Spinal cord (tissue), 10 donors: ENCODE measurements around the gene RING1. TPM values are rescaled to one million over a fixed set of nuclear protein-coding genes. Genes with fewer than 3 reads are reported as not detected.

ENCODE experiments used
- DNase-seq, 6 donors: peaks; one replicate each; pipeline versions ENCODE4 v3.0.0 to v3.0.0-alpha.2; 2013 to 2015; ENCODE audit warnings: low spot score in 6 of 6, low read depth in 4 of 6
- H3K27ac ChIP-seq: one replicate; pipeline ENCODE4 v1.5.1; 2013; ENCODE audit warnings: low read depth, low read length, control low read depth
- H3K27me3 ChIP-seq: one replicate; pipeline ENCODE4 v1.6.1; 2013; ENCODE audit warnings: low read length; ENCODE audit not compliant: control insufficient read depth, insufficient read depth
- H3K36me3 ChIP-seq: one replicate; pipeline ENCODE4 v1.6.1; 2013; ENCODE audit warnings: low read length; ENCODE audit not compliant: control insufficient read depth, insufficient read depth
- H3K4me1 ChIP-seq: one replicate; pipeline ENCODE4 v1.6.1; 2013; ENCODE audit warnings: low read length; ENCODE audit not compliant: control insufficient read depth, insufficient read depth
- H3K4me3 ChIP-seq: one replicate; pipeline ENCODE4 v1.5.1; 2013; ENCODE audit warnings: low read depth, low read length, control low read depth
- H3K9me3 ChIP-seq: one replicate; pipeline ENCODE4 v1.6.1; 2013; ENCODE audit warnings: low read length; ENCODE audit not compliant: control insufficient read depth, insufficient read depth
- WGBS: methylation state at CpG from one replicate; pipeline ENCODE4 v1.1.5; 2013; ENCODE audit warnings: missing lambda C conversion rate; ENCODE audit not compliant: insufficient coverage; 5-methylcytosine and 5-hydroxymethylcytosine counted together
- polyA plus RNA-seq, 2 donors: library from polyadenylated mRNA; unstranded; fragments of 120-200 nt; gene quantifications; one replicate each; pipeline ENCODE4 v1.2.1, GENCODE V29; 2013; ENCODE audit not compliant: insufficient read length in 2 of 2
- small RNA-seq: library from RNA; depleted of rRNA; stranded (forward); fragments of <200 nt; gene quantifications from one replicate; pipeline ENCODE3, GENCODE V24; 2014; ENCODE audit warnings: low replicate concordance
- total RNA-seq, 2 donors: library from RNA; depleted of rRNA in 1 of 2; stranded (reverse); fragments of 120-200 nt in 1 of 2; fragments of >200 nt in 1 of 2; gene quantifications; one replicate each; pipeline versions ENCODE4 v1.2.3 to v1.2.4, GENCODE V29; 2013 to 2014
- donor health status: healthy.

RING1 gene
- total and polyA plus RNA-seq, 4 donors: 19.0 to 71.0 (median 53.6) TPM

DNA sequence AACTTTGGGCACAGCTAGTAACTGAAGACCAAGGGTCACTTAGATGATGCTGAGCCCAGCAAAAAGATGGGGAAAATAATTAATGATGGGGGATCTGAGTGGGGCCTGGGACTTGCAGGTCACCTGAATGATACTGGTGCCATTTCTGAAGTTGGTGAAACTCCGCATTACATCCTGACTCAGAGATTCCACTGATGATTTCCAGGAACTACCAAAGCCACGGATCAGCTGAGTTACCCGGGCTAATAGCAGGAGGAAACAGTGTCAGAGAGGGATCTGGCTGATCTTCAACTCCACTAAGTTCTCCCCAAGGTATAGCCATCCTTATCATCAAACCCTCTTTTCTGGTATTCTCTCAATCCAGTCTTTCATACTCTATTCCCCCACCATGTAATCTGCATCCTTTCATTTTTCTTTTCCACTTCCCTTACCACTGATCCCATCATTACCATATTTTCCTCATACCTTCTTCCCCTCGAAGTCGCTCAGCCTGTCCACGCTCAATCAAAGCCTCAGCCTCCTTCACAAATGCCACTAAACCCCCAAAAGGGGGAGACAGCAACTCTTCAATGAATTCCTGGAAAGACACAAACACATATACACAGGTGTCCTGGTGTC lies 43.2 kb downstream of the RING1 start:
- DNase-seq: no peak
- Histone ChIP-seq H3K4me3 (no peak overlapping the region), H3K27me3 (no peaks in the 10 kb centered on the region), H3K9me3 (no peaks in the 10 kb centered on the region), H3K36me3 (peaks cover 21% of the 10 kb centered on the region), H3K27ac (no peak overlapping the region), H3K4me1 (peaks cover 19% of the 10 kb centered on the region)
- WGBS: 95% methylated on average over 6 of the region's 6 CpGs

DNA sequence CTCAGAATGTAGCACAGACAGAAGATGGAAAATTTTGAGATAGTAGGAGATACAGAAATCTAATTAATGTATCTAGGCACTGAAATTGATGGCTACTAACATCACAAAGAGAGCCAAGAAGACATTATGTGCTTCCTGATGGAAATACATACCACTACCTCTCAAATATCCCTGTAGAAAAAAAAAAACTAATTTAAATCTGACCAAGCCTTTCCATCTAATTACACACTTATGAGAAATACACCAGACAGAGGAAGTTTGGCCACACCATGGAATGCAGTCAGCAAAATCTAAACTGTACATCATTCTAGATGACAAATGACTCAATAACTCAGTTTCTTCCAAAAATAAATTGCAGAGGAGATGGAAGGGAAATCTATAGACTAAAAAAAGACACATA lies 44.5 kb downstream of the RING1 start:
- Histone ChIP-seq H3K9me3 (no peaks in the 10 kb centered on the region), H3K27ac (no peak overlapping the region), H3K4me3 (no peak overlapping the region), H3K27me3 (no peaks in the 10 kb centered on the region), H3K4me1 (peaks cover 19% of the 10 kb centered on the region), H3K36me3 (peaks cover 30% of the 10 kb centered on the region)
- DNase-seq: no peak

DNA sequence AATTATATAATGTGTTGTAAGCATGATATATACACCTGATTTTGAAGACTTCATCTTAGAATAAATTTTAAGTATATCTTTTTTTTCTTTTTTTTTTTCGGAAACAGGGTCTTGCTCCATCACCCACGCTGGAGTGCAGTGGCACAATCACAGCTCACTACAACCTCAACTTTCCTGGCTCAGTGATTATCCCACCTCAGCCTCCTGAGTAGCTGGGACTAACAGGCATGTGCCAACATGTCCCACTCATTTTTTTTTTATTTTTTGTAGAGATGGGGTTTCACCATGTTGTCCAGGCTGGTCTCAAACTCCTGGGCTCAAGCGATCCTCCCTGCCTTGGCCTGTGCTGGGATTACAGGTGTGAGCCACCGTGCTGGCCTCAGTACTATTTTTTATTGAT lies 46.3 kb downstream of the RING1 start:
- H3K9me3 ChIP-seq: no peaks in the 10 kb centered on the region
- H3K27me3 ChIP-seq: no peaks in the 10 kb centered on the region
- no peak overlapping the region for H3K4me3 ChIP-seq
- DNase-seq: no peak
- no peak overlapping the region for H3K27ac ChIP-seq
- peaks cover 42% of the 10 kb centered on the region for H3K36me3 ChIP-seq
- WGBS: no CpG with 5 or more reads among the region's 4 CpGs
- H3K4me1 ChIP-seq: peaks cover 5% of the 10 kb centered on the region

DNA sequence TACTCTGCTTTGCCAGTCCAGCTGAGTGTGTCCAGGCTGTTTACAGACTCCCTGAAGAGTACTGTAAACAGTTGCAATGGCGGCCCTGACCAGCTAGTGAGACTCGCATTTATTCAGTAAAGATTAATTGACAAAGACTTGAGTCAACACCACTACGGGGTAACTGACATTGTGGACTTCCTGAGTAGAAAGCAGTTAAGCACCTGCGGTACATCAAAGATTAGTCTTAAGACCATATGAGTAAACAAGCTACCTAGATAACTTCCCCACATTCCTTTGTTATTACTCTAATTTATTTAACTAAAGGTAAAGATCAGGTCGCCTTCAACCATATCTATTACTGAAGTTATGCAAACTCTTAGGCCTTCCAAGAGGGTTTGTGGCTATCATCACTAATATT lies 50.7 kb downstream of the RING1 start:
- WGBS: 91% methylated on average over 3 of the region's 5 CpGs
- peaks cover 42% of the 10 kb centered on the region for H3K36me3 ChIP-seq
- no peaks in the 10 kb centered on the region for H3K27me3 ChIP-seq

More for the DNA sequence above, 50.7 kb downstream of the RING1 start:
- no peak overlapping the region for H3K27ac ChIP-seq
- DNase-seq: no peak
- no peaks in the 10 kb centered on the region for H3K9me3 ChIP-seq
- no peak overlapping the region for H3K4me3 ChIP-seq
- no peaks in the 10 kb centered on the region for H3K4me1 ChIP-seq

Small RNAs within 50 kb of the gene (small RNA-seq; reads per million reads assigned to genes)
- gene MIR219A1 (1.6 reads per million, percentile 87 among the genes with 10 or more reads in this experiment), gene RNY4P10 (0.37 reads per million, percentile 41 among the genes with 10 or more reads in this experiment)

Other genes with a start within 250 kb of the RING1 start
- gene BRD2, start 239.9 kb upstream of the RING1 start, total RNA-seq: 100 to 1,000 TPM in 1 of 2 donors, 10 to 100 TPM in 1; 68.9 to 153 TPM
- 100 to 1,000 TPM; 285 to 286 TPM for gene BRD2, start 239.9 kb upstream of the RING1 start, polyA plus RNA-seq
- gene HLA-DOA, start 198.9 kb upstream of the RING1 start, total RNA-seq: 1 to 10 TPM; 4.6 to 5.8 TPM
- gene HLA-DOA, start 198.9 kb upstream of the RING1 start, polyA plus RNA-seq: 1 to 10 TPM; 1.4 to 1.8 TPM
- 10 to 100 TPM; 19.8 to 23.1 TPM for gene HLA-DPA1, start 134.9 kb upstream of the RING1 start, total RNA-seq
- 10 to 100 TPM in 1 of 2 donors, 1 to 10 TPM in 1; 6.6 to 13.7 TPM for gene HLA-DPA1, start 134.9 kb upstream of the RING1 start, polyA plus RNA-seq
- 10 to 100 TPM; 15.4 to 21.3 TPM for gene HLA-DPB1, start 132.5 kb upstream of the RING1 start, total RNA-seq
- gene HLA-DPB1, start 132.5 kb upstream of the RING1 start, polyA plus RNA-seq: 10 to 100 TPM; 10.5 to 11.4 TPM
- gene COL11A2, start 16.0 kb upstream of the RING1 start, total RNA-seq: 1 to 10 TPM; 2.8 to 4.9 TPM
- 10 to 100 TPM; 10.4 to 12.6 TPM for gene COL11A2, start 16.0 kb upstream of the RING1 start, polyA plus RNA-seq
- gene RXRB, start 7.8 kb upstream of the RING1 start, total RNA-seq: 10 to 100 TPM; 19.2 to 32.3 TPM
- gene RXRB, start 7.8 kb upstream of the RING1 start, polyA plus RNA-seq: 10 to 100 TPM; 61.6 to 79.0 TPM
- gene SLC39A7, start 7.6 kb upstream of the RING1 start, total RNA-seq: 10 to 100 TPM; 55.0 to 87.3 TPM
- gene SLC39A7, start 7.6 kb upstream of the RING1 start, polyA plus RNA-seq: 100 to 1,000 TPM in 1 of 2 donors, 10 to 100 TPM in 1; 86.7 to 103 TPM
- 10 to 100 TPM in 1 of 2 donors, 1 to 10 TPM in 1; 7.8 to 24.8 TPM for gene HSD17B8, start 3.8 kb upstream of the RING1 start, total RNA-seq
- 10 to 100 TPM in 1 of 2 donors, 1 to 10 TPM in 1; 8.5 to 10.5 TPM for gene HSD17B8, start 3.8 kb upstream of the RING1 start, polyA plus RNA-seq
- 10 to 100 TPM; 35.4 to 49.3 TPM for gene VPS52, start 63.4 kb downstream of the RING1 start, total RNA-seq
- 10 to 100 TPM; 69.2 to 87.3 TPM for gene VPS52, start 63.4 kb downstream of the RING1 start, polyA plus RNA-seq
- 1,000 to 10,000 TPM; 1,293 to 3,565 TPM for gene RPS18, start 63.6 kb downstream of the RING1 start, total RNA-seq
- gene RPS18, start 63.6 kb downstream of the RING1 start, polyA plus RNA-seq: 1,000 to 10,000 TPM; 1,607 to 1,704 TPM
- gene B3GALT4, start 68.6 kb downstream of the RING1 start, total RNA-seq: 10 to 100 TPM in 1 of 2 donors, 1 to 10 TPM in 1; 5.8 to 12.9 TPM
- 1 to 10 TPM; 6.2 to 8.1 TPM for gene B3GALT4, start 68.6 kb downstream of the RING1 start, polyA plus RNA-seq
- 10 to 100 TPM; 31.7 to 53.8 TPM for gene WDR46, start 80.7 kb downstream of the RING1 start, total RNA-seq
- 10 to 100 TPM; 51.8 to 60.5 TPM for gene WDR46, start 80.7 kb downstream of the RING1 start, polyA plus RNA-seq
- 10 to 100 TPM; 30.4 to 54.4 TPM for gene PFDN6, start 81.1 kb downstream of the RING1 start, total RNA-seq
- gene PFDN6, start 81.1 kb downstream of the RING1 start, polyA plus RNA-seq: 10 to 100 TPM; 78.5 to 80.2 TPM
- gene RGL2, start 90.4 kb downstream of the RING1 start, total RNA-seq: 10 to 100 TPM; 23.6 to 63.8 TPM
- 100 to 1,000 TPM; 101 to 119 TPM for gene RGL2, start 90.4 kb downstream of the RING1 start, polyA plus RNA-seq
- gene TAPBP, start 105.6 kb downstream of the RING1 start, total RNA-seq: 10 to 100 TPM; 42.8 to 48.0 TPM
- 10 to 100 TPM; 41.3 to 49.2 TPM for gene TAPBP, start 105.6 kb downstream of the RING1 start, polyA plus RNA-seq
- gene ZBTB22, start 109.2 kb downstream of the RING1 start, total RNA-seq: 10 to 100 TPM; 16.4 to 26.8 TPM
- 10 to 100 TPM; 25.3 to 25.4 TPM for gene ZBTB22, start 109.2 kb downstream of the RING1 start, polyA plus RNA-seq
- gene DAXX, start 114.5 kb downstream of the RING1 start, total RNA-seq: 10 to 100 TPM; 18.0 to 35.5 TPM
- 10 to 100 TPM; 50.8 to 51.9 TPM for gene DAXX, start 114.5 kb downstream of the RING1 start, polyA plus RNA-seq
- gene KIFC1, start 183.3 kb downstream of the RING1 start, total RNA-seq: 10 to 100 TPM in 1 of 2 donors, 1 to 10 TPM in 1; 6.7 to 12.9 TPM
- 10 to 100 TPM; 18.0 to 25.9 TPM for gene KIFC1, start 183.3 kb downstream of the RING1 start, polyA plus RNA-seq
- 10 to 100 TPM; 17.2 to 55.4 TPM for gene PHF1, start 202.5 kb downstream of the RING1 start, total RNA-seq
- gene PHF1, start 202.5 kb downstream of the RING1 start, polyA plus RNA-seq: 100 to 1,000 TPM; 116 to 128 TPM
- 100 to 1,000 TPM in 1 of 2 donors, 10 to 100 TPM in 1; 64.9 to 202 TPM for gene CUTA, start 209.6 kb downstream of the RING1 start, total RNA-seq
- 100 to 1,000 TPM; 211 to 241 TPM for gene CUTA, start 209.6 kb downstream of the RING1 start, polyA plus RNA-seq
- 10 to 100 TPM; 11.5 to 21.0 TPM for gene SYNGAP1, start 211.6 kb downstream of the RING1 start, total RNA-seq
- 10 to 100 TPM; 84.7 to 98.9 TPM for gene SYNGAP1, start 211.6 kb downstream of the RING1 start, polyA plus RNA-seq
- gene ZBTB9, start 246.1 kb downstream of the RING1 start, total RNA-seq: 10 to 100 TPM in 1 of 2 donors, 1 to 10 TPM in 1; 7.1 to 13.1 TPM
- 10 to 100 TPM; 12.6 to 14.1 TPM for gene ZBTB9, start 246.1 kb downstream of the RING1 start, polyA plus RNA-seq